Activated T-helper 17 cell treated with anti-CD3 and anti-CD28 coated beads, Interleukin-2, amount 50 U/mL, for 72 hours (primary cell): ENCODE measurements around the gene PPM1D. TPM values are rescaled to one million over a fixed set of nuclear protein-coding genes. Genes with fewer than 3 reads are reported as not detected.
A peak's percentile ranks its signal among the peaks of the same experiment; 100 is the strongest.
"Not testable (repeated sequence)": the region's sequence is repeated elsewhere in the genome, so short reads cannot be mapped to it uniquely, and the experiment has no call there.

ENCODE experiments used
- ATAC-seq: fragments of 150-1000 bp; cut with Tn5 transposase; replicated peaks from 2 replicates; pipeline ENCODE4 v1.10.0; 2021; ENCODE audit warnings: mild to moderate bottlenecking, moderate library complexity
- H3K27ac Mint-ChIP-seq: one replicate; pipeline ENCODE4 v1.8.0; 2022; ENCODE audit warnings: mixed read lengths
- H3K27me3 Mint-ChIP-seq: one replicate; pipeline ENCODE4 v1.8.0; 2022; ENCODE audit warnings: mixed read lengths
- H3K36me3 Mint-ChIP-seq: one replicate; pipeline ENCODE4 v1.8.0; 2022; ENCODE audit warnings: low read depth, mild to moderate bottlenecking, mixed read lengths
- H3K4me1 Mint-ChIP-seq: one replicate; pipeline ENCODE4 v1.8.0; 2022; ENCODE audit warnings: mixed read lengths
- H3K4me3 Mint-ChIP-seq: one replicate; pipeline ENCODE4 v1.8.0; 2022; ENCODE audit warnings: mild to moderate bottlenecking, mixed read lengths
- H3K9me3 Mint-ChIP-seq: one replicate; pipeline ENCODE4 v1.8.0; 2022; ENCODE audit warnings: mixed read lengths
- total RNA-seq, 2 donors: library from RNA; stranded (reverse); gene quantifications; one replicate each; pipeline ENCODE4 v1.2.3, GENCODE V29; 2022

Gene PPM1D
- total RNA-seq, 2 donors from 2014 or later, result 10.8 to 17.1 TPM

- H3K27ac Mint-ChIP-seq, result peak overlapping the region; percentile 98
- H3K36me3 Mint-ChIP-seq, result peaks cover 20% of the 10 kb centered on the region
- no peaks in the 10 kb centered on the region for H3K27me3 Mint-ChIP-seq
- H3K9me3 Mint-ChIP-seq, result no peaks in the 10 kb centered on the region
- H3K4me1 Mint-ChIP-seq, result peaks cover 23% of the 10 kb centered on the region
- no peak for ATAC-seq
- H3K4me3 Mint-ChIP-seq, result peak overlapping the region; percentile 86
These were observed 1.7 kb downstream of the PPM1D start for GRCh38 chr17:60601447-60602384.

- no peak for ATAC-seq
- Mint-ChIP-seq H3K27me3 (no peaks in the 10 kb centered on the region), H3K4me1 (peaks cover 23% of the 10 kb centered on the region), H3K9me3 (no peaks in the 10 kb centered on the region), H3K4me3 (peak overlapping the region; percentile 86), H3K27ac (peak overlapping the region; percentile 98), H3K36me3 (peaks cover 20% of the 10 kb centered on the region)
These were observed 2.4 kb downstream of the PPM1D start for GRCh38 chr17:60602385-60602742.

- Mint-ChIP-seq H3K4me1 (peaks cover 23% of the 10 kb centered on the region), H3K27ac (no peak overlapping the region)
- no peak for ATAC-seq
These were observed 2.9 kb downstream of the PPM1D start for GRCh38 chr17:60602871-60603270.

DNA sequence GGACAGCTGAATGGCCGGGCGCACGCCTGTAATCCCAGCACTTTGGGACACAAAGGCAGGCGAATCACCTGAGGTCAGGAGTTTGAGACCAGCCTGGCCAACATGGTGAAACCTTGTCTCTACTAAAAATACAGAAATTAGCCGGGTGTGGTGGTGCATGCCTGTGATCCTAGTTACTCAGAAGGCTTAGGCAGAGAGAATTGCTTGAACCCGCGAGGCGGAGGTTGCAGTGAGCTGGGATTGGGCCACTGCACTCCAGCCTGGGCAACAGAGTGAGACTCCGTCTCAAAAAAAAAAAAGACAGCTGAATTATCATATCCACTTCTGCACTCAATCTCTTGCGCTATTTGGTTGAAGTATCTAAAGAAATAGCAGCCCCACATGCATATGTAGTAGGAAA is 3.5 kb downstream of the PPM1D start:
- not testable (repeated sequence) for H3K9me3 Mint-ChIP-seq, ATAC-seq, H3K27me3 Mint-ChIP-seq, H3K27ac Mint-ChIP-seq
- Mint-ChIP-seq H3K4me1 (peaks cover 19% of the 10 kb centered on the region), H3K36me3 (peaks cover 20% of the 10 kb centered on the region), H3K4me3 (peak overlapping the region; percentile 86)

More at GRCh38 chr17:60602871-60603270, 2.9 kb downstream of the PPM1D start:
- no peaks in the 10 kb centered on the region for H3K27me3 Mint-ChIP-seq
- H3K9me3 Mint-ChIP-seq, result no peaks in the 10 kb centered on the region
- H3K36me3 Mint-ChIP-seq, result peaks cover 20% of the 10 kb centered on the region
- peak overlapping the region; percentile 86 for H3K4me3 Mint-ChIP-seq

GRCh38 chr17:60604686-60605334 is 4.8 kb downstream of the PPM1D start:
- H3K4me3 Mint-ChIP-seq, result no peak overlapping the region
- H3K4me1 Mint-ChIP-seq, result peaks cover 17% of the 10 kb centered on the region
- no peak for ATAC-seq

DNA sequence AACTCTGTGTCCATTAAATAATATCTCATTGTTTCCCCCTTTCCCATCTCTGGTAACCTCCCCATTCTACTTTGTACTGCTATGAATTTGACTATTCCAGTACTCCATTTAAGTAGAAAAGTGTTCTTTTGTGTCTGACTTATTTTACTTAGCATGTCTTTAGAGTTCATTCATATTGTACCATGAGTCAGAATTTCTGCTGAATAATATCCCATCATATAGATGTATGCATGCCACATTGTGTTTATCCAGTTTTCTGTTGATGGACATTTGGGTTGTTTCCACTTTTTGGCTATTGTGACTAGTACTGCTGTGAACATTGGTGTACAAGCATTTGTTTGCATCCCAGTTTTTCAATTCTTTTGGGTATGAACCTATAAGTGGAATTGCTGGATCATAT is 6.0 kb downstream of the PPM1D start:
- Mint-ChIP-seq H3K4me1 (peaks cover 17% of the 10 kb centered on the region), H3K27ac (no peak overlapping the region)
- ATAC-seq, result peak; percentile 57

More at GRCh38 chr17:60604686-60605334, 4.8 kb downstream of the PPM1D start:
- no peaks in the 10 kb centered on the region for H3K9me3 Mint-ChIP-seq
- peaks cover 17% of the 10 kb centered on the region for H3K36me3 Mint-ChIP-seq
- no peaks in the 10 kb centered on the region for H3K27me3 Mint-ChIP-seq
- H3K27ac Mint-ChIP-seq, result no peak overlapping the region

GRCh38 chr17:60610473-60610872 is 10.5 kb downstream of the PPM1D start:
- no peaks in the 10 kb centered on the region for H3K27me3 Mint-ChIP-seq
- H3K4me3 Mint-ChIP-seq, result no peak overlapping the region
- no peak overlapping the region for H3K27ac Mint-ChIP-seq
- no peaks in the 10 kb centered on the region for H3K9me3 Mint-ChIP-seq
- peaks cover 6% of the 10 kb centered on the region for H3K4me1 Mint-ChIP-seq
- no peaks in the 10 kb centered on the region for H3K36me3 Mint-ChIP-seq
- ATAC-seq, result no peak

More for the DNA sequence above, 6.0 kb downstream of the PPM1D start:
- Mint-ChIP-seq H3K36me3 (peaks cover 12% of the 10 kb centered on the region), H3K9me3 (no peaks in the 10 kb centered on the region), H3K27me3 (no peaks in the 10 kb centered on the region), H3K4me3 (no peak overlapping the region)

DNA sequence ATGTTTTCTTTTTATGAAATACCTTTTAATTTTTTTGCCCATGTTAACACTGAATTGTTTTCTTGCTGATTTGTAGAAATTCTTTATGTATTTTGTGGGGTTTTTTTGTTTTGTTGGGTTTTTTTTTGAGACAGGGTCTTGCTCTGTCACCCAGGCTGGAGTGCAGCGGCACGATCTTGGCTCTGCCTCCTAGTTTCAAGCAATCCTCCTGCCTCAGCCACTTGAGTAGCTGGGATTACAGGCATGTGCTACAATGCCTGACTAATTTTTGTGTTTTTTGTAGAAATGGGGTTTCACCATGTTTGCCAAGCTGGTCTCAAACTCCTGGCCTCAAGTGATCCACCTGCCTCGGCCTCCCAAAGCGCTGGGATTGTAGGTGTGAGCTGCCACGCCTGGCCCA is 11.3 kb downstream of the PPM1D start:
- not testable (repeated sequence) for H3K27ac Mint-ChIP-seq, H3K9me3 Mint-ChIP-seq, ATAC-seq, H3K27me3 Mint-ChIP-seq, H3K4me1 Mint-ChIP-seq, H3K4me3 Mint-ChIP-seq, H3K36me3 Mint-ChIP-seq

DNA sequence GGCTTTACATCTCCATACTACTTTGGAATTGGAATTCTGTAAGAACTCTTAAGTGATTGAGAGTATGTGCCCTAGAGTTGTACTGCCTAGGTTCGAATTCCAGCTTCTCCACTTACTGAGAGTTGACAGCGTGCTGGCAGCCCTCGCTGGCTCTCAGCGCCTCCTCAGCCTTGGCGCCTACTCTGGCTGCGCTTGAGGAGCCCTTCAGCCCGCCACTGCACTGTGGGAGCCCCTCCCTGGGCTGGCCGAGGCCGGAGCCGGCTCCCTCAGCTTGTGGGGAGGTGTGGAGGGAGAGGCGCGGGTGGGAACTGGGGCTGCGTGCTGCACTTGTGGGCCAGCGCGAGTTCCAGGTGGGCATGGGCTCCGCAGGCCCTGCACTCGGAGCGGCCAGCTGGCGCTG is 13.3 kb downstream of the PPM1D start:
- Mint-ChIP-seq H3K27me3 (no peaks in the 10 kb centered on the region), H3K36me3 (peaks cover 6% of the 10 kb centered on the region), H3K9me3 (no peaks in the 10 kb centered on the region), H3K27ac (no peak overlapping the region), H3K4me3 (no peak overlapping the region), H3K4me1 (peaks cover 4% of the 10 kb centered on the region)
- ATAC-seq, result no peak

DNA sequence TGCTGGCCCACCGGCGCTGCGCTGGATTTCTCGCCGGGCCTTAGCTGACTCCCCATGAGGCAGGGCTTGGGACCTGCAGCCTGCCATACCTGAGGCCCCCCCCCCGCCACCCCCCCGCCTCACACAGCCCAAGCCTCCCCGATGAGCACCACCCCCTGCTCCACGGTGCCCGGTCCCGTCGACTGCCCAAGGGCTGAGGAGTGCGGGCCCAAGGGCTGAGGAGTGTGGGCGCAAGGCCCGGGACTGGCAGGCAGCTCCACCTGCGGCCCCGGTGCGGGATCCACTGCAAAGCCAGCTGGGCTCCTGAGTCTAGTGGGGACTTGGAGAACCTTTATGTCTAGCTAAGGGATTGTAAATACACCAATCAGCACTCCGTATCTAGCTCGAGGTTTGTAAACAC is 13.8 kb downstream of the PPM1D start:
- not testable (repeated sequence) for H3K27ac Mint-ChIP-seq, H3K4me1 Mint-ChIP-seq, H3K4me3 Mint-ChIP-seq, ATAC-seq, H3K9me3 Mint-ChIP-seq, H3K27me3 Mint-ChIP-seq
- peaks cover 11% of the 10 kb centered on the region for H3K36me3 Mint-ChIP-seq

DNA sequence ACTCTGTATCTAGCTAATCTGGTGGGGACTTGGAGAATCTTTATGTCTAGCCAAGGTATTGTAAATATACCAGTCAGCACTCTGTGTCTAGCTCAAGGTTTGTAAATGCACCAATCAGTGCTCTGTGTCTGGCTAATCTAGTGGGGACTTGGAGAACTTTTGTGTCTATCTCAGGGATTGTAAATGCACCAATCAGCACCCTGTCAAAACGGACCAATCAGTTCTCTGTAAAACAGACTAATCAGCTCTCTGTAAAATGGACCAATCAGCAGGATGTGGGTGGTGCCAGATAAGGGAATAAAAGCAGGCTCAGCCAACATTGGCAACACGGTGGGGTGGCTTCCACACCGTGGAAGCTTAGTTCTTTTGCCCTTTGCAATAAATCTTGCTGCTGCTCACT is 14.3 kb downstream of the PPM1D start:
- H3K27me3 Mint-ChIP-seq, H3K9me3 Mint-ChIP-seq, ATAC-seq, H3K27ac Mint-ChIP-seq, H3K4me3 Mint-ChIP-seq: not testable (repeated sequence)
- peaks cover 12% of the 10 kb centered on the region for H3K4me1 Mint-ChIP-seq
- peaks cover 15% of the 10 kb centered on the region for H3K36me3 Mint-ChIP-seq

DNA sequence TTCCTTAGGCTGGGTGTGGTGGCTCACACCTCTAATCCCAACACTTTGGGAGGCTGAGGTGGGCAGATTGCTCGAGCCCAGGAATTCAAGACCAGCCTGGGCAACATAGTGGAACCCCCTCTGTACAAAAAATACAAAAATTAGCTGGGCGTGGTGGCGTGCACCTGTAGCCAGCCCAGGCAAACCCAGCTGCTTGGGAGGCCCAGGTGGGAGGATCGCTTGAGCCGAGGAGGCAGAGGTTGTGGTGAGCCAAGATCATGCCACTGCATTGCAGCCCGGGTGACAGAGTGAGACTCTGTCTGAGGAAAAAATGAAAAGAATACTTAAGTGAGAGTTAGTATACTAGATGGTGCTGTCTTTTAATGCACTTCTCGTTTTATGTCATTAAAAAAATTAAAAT is 15.1 kb downstream of the PPM1D start:
- Mint-ChIP-seq H3K36me3 (peaks cover 15% of the 10 kb centered on the region), H3K27me3 (no peaks in the 10 kb centered on the region)
- ATAC-seq, result no peak

GRCh38 chr17:60615840-60616239 is 15.8 kb downstream of the PPM1D start:
- ATAC-seq, result no peak
- H3K9me3 Mint-ChIP-seq, result no peaks in the 10 kb centered on the region
- H3K4me3 Mint-ChIP-seq, result no peak overlapping the region
- no peaks in the 10 kb centered on the region for H3K27me3 Mint-ChIP-seq
- H3K27ac Mint-ChIP-seq, result no peak overlapping the region
- H3K4me1 Mint-ChIP-seq, result peaks cover 12% of the 10 kb centered on the region
- H3K36me3 Mint-ChIP-seq, result peaks cover 15% of the 10 kb centered on the region

More for the DNA sequence above, 15.1 kb downstream of the PPM1D start:
- Mint-ChIP-seq H3K4me3 (no peak overlapping the region), H3K9me3 (no peaks in the 10 kb centered on the region), H3K27ac (no peak overlapping the region), H3K4me1 (peaks cover 12% of the 10 kb centered on the region)

DNA sequence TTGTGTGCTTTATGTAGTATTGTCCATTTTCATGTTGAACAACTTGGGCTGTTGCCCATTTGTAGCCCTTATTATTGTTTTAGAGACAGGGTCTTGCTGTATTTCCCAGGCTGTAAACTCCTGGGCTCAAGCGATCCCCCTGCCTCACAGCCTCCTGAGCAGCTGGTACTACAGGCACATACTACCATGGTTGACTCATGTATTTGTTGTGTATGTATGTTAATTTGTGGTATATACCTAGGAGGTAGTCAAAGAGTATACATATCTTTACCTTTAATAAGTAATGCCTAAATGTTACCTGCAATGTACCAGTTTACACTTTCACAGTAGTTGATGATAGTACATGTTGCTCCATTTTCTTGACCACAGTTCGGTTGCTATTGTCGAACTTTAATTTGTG is 18.1 kb downstream of the PPM1D start:
- Mint-ChIP-seq H3K27ac (no peak overlapping the region), H3K4me3 (no peak overlapping the region), H3K36me3 (peaks cover 15% of the 10 kb centered on the region), H3K27me3 (no peaks in the 10 kb centered on the region), H3K9me3 (no peaks in the 10 kb centered on the region), H3K4me1 (peaks cover 12% of the 10 kb centered on the region)
- ATAC-seq, result no peak
